Naive B cell (primary cell): ENCODE measurements around the gene GFY. TPM values are rescaled to one million over a fixed set of nuclear protein-coding genes. Genes with fewer than 3 reads are reported as not detected.
A peak's percentile ranks its signal among the peaks of the same experiment; 100 is the strongest.

ENCODE experiments used
- ATAC-seq, 2 donors: fragments of 150-1000 bp; cut with Tn5 transposase; 2 replicates each; pipeline ENCODE4 v1.10.0; 2021; ENCODE audit warnings: low read depth in 2 of 2, mild to moderate bottlenecking in 2 of 2, moderate library complexity in 2 of 2
- DNase-seq: peaks from one replicate; pipeline ENCODE4 v3.0.0; 2022
- H3K27ac Mint-ChIP-seq, 6 donors: one replicate each; pipeline ENCODE4 v1.8.0; 2020 to 2022; ENCODE audit warnings: mild to moderate bottlenecking in 6 of 6, mixed read lengths in 6 of 6, moderate library complexity in 5 of 6, inconsistent platforms in 2 of 6
- H3K27me3 Mint-ChIP-seq, 3 donors: one replicate each; pipeline ENCODE4 v1.8.0; 2021 to 2022; ENCODE audit warnings: mixed read lengths in 3 of 3, mild to moderate bottlenecking in 1 of 3
- H3K36me3 Mint-ChIP-seq, 2 donors: one replicate each; pipeline ENCODE4 v1.8.0; 2020 to 2022; ENCODE audit warnings: mixed read lengths in 2 of 2, inconsistent platforms in 1 of 2, mild to moderate bottlenecking in 1 of 2
- H3K4me1 Mint-ChIP-seq, 3 donors: one replicate each; pipeline ENCODE4 v1.8.0; 2020 to 2022; ENCODE audit warnings: mixed read lengths in 3 of 3, inconsistent platforms in 1 of 3, mild to moderate bottlenecking in 1 of 3, moderate library complexity in 1 of 3
- H3K4me3 Mint-ChIP-seq, 8 donors: one replicate each; pipeline ENCODE4 v1.8.0; 2020 to 2022; ENCODE audit warnings: mild to moderate bottlenecking in 8 of 8, mixed read lengths in 8 of 8, moderate library complexity in 8 of 8, inconsistent platforms in 2 of 8
- H3K9me3 Mint-ChIP-seq, 7 donors: one replicate each; pipeline ENCODE4 v1.8.0; 2020 to 2022; ENCODE audit warnings: mixed read lengths in 7 of 7, mild to moderate bottlenecking in 5 of 7, inconsistent platforms in 2 of 7, moderate library complexity in 1 of 7
- polyA plus RNA-seq, 6 donors: library from polyadenylated mRNA; unstranded; fragments of 300-500 nt; fragmentation: Illumina TruSeq; gene quantifications; one replicate each; pipeline ENCODE4 v1.2.3, GENCODE V29; 2021; ENCODE audit warnings: low read depth in 6 of 6

Gene GFY
- polyA plus RNA-seq, 6 donors from 2014 or later = not detected

DNA sequence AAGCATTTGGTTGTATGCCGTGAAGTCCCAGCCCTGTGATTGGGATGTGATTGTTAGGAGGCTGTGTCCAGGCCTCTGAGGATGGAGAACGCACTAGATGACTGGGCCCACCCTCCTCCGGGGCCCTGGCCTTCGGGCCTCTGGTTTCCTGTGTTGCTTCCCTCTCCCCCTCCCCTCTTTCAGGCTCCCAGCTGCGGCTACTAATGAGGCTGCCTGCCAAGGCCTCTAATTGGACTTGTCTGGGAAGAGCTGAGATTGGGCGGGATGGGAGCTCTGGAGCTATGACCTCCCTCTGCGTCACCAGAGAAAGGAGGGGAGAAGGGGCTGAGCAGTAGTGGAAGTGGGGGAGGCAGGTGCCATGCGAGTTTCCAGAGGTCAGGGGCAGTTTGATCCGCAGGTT is 11.8 kb upstream of the GFY start:
- H3K4me3 Mint-ChIP-seq = no peak overlapping the region
- H3K27ac Mint-ChIP-seq = peak overlapping the region in 3 of 6 donors; percentile 35 to 89 (median 87)
- ATAC-seq (no peak), DNase-seq (no peak)
- H3K9me3 Mint-ChIP-seq = peaks cover 0 to 1% (median 0%) of the 10 kb centered on the region in 7 donors
- H3K27me3 Mint-ChIP-seq = peaks cover 9 to 23% (median 19%) of the 10 kb centered on the region in 3 donors
- H3K4me1 Mint-ChIP-seq = peaks cover 42 to 60% (median 51%) of the 10 kb centered on the region in 3 donors
- H3K36me3 Mint-ChIP-seq = no peaks in the 10 kb centered on the region

GRCh38 chr19:49414256-49414655 is 10.9 kb upstream of the GFY start:
- H3K4me3 Mint-ChIP-seq = no peak overlapping the region
- no peaks in the 10 kb centered on the region for H3K36me3 Mint-ChIP-seq

DNA sequence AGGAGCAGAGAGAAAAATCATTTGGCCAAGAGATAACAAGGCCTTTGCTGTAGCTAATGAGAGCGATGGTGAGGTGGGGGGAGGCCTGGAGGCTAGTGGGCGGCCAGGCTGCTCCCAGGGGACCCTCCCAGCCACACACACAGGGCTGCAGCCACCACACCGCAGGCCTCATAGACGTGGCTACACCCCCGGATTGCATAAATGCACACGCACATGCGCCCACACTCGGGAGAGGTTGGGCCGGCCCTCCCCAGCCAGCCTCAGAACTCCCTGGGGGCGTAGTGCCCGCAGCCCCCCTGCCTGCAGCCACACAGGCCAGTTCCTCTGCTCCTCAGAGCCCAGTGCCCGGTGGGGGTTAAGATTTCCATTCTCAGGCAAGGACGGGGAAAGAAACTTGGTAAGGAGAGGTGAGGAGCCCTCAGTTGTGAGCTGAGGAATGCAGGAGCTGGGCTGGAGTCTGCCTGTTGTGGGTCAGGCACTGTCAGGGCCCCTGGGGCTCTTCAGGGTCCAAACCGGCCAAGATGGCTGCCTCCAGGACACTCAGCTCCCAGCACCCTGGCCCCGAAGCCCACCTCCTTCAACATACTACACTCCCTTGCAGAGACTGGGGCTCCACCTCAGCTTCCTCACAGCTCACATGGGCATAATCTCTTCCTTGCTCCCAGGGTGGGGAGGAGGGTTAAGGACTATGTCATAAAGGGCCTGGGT is 9.9 kb upstream of the GFY start:
- ATAC-seq (peak; percentile 35 to 63), DNase-seq (no peak)
- H3K36me3 Mint-ChIP-seq = peaks cover 0 to 9% of the 10 kb centered on the region in 2 donors
- H3K4me1 Mint-ChIP-seq = peaks cover 32 to 51% (median 41%) of the 10 kb centered on the region in 3 donors
- H3K27me3 Mint-ChIP-seq = peaks cover 25 to 42% (median 38%) of the 10 kb centered on the region in 3 donors
- H3K4me3 Mint-ChIP-seq = peak overlapping the region in 1 of 8 donors; percentile 50
- peaks cover 0 to 2% (median 0%) of the 10 kb centered on the region in 7 donors for H3K9me3 Mint-ChIP-seq
- no peak overlapping the region for H3K27ac Mint-ChIP-seq

More at GRCh38 chr19:49414256-49414655, 10.9 kb upstream of the GFY start:
- Mint-ChIP-seq H3K4me1 (peaks cover 33 to 52% (median 47%) of the 10 kb centered on the region in 3 donors), H3K27me3 (peaks cover 15 to 32% (median 28%) of the 10 kb centered on the region in 3 donors), H3K27ac (no peak overlapping the region), H3K9me3 (peaks cover 0 to under 1% (median 0%) of the 10 kb centered on the region in 7 donors)
- no peak for DNase-seq
- ATAC-seq = no peak

DNA sequence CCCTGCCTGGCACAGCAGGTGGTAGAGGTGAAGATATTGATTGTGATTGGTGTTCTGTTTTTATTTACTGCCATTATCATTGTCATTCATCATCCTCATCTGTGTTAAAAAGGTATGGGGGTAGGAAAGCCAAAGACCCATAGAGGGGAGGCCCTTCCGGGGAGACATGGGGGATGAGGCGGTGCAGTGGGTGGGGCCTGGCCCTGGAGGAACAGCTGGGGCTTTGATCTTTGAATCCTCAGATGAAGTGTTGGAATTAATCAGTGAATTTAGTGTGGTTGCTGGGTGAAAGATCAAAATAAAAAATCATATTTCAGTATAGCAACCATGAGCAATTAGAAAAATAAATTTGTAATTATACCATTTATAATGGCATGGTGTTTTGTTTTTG is 9.4 kb upstream of the GFY start:
- Mint-ChIP-seq H3K9me3 (peaks cover 0 to 2% (median 0%) of the 10 kb centered on the region in 7 donors), H3K4me3 (peak overlapping the region in 1 of 8 donors; percentile 53)
- ATAC-seq = no peak

DNA sequence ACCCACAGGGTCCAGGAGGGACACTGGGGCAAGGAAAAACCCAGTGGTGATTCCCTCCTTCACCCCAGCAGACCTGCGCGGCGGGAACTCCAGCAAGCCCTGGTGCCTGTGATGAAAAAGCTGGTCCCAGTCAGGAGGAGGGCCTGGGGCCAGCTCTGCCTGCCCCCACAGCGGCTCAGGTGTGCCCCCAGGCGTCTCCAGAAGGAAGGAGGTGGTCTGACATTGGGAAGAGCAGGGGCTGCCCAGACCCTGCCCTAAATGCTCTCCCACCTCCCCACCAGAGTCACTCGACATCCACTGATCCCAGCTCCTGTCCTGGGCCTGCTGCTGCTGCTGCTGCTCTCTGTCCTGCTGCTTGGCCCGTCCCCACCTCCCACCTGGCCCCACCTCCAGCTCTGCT is 8.1 kb upstream of the GFY start:
- Mint-ChIP-seq H3K4me1 (peaks cover 36 to 51% (median 42%) of the 10 kb centered on the region in 3 donors), H3K4me3 (peak overlapping the region in 1 of 8 donors; percentile 35), H3K27me3 (peaks cover 39 to 60% (median 57%) of the 10 kb centered on the region in 3 donors), H3K27ac (no peak overlapping the region), H3K9me3 (peaks cover 0 to 2% (median 0%) of the 10 kb centered on the region in 7 donors), H3K36me3 (peaks cover 0 to 19% of the 10 kb centered on the region in 2 donors)
- ATAC-seq (no peak), DNase-seq (no peak)

More for the DNA sequence above, 9.4 kb upstream of the GFY start:
- peaks cover 35 to 52% (median 43%) of the 10 kb centered on the region in 3 donors for H3K4me1 Mint-ChIP-seq
- H3K36me3 Mint-ChIP-seq = peaks cover 0 to 11% of the 10 kb centered on the region in 2 donors
- H3K27me3 Mint-ChIP-seq = peaks cover 29 to 48% (median 44%) of the 10 kb centered on the region in 3 donors
- H3K27ac Mint-ChIP-seq = no peak overlapping the region
- no peak for DNase-seq

DNA sequence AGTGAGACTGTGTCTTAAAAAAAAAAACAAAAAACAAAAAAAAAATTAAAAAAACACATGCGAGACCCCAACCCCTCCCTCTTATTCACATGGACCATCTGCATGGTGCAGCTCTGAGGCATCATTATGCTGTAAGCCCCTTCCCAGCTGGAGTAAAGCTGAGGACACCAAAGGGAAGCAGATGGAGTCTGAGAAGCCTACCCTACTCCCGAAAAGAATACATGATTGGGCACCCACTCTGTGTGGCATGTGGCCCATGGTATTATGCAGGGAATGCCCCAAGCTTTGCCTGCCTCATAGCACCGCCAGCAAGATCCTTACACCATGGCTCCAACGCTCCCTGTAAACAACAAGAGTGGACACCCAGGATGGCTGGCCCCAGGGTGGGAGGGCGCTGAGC is 6.7 kb upstream of the GFY start:
- Mint-ChIP-seq H3K4me3 (no peak overlapping the region), H3K4me1 (peaks cover 39 to 51% (median 49%) of the 10 kb centered on the region in 3 donors), H3K27me3 (peaks cover 45 to 75% (median 71%) of the 10 kb centered on the region in 3 donors), H3K9me3 (peaks cover 0 to 5% (median 0%) of the 10 kb centered on the region in 7 donors), H3K27ac (no peak overlapping the region), H3K36me3 (peaks cover 0 to 19% of the 10 kb centered on the region in 2 donors)
- no peak for DNase-seq
- ATAC-seq = no peak

DNA sequence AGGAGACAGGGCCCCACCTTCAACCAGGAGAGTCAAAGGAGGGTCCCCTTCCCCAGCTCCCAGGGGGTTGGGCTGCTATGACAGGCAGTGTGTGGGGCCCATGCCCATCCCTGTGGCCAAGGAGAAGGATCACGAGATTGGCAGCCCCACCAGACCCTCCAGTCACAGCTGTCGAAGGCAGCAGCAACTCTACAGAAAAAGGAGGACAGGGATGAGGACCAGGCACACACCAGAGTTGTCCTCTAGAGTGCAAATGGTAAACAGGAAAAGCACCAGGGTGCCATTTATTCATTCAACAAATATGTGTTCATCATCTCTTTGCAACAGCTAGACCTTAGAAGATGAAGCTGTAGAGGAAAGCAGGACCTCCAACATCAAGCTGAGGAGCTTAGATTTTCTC is 6.0 kb upstream of the GFY start:
- DNase-seq (no peak), ATAC-seq (no peak)
- Mint-ChIP-seq H3K4me1 (peaks cover 44 to 54% (median 54%) of the 10 kb centered on the region in 3 donors), H3K36me3 (peaks cover 0 to 19% of the 10 kb centered on the region in 2 donors), H3K27ac (peak overlapping the region in 2 of 6 donors; percentile 13 to 89), H3K4me3 (no peak overlapping the region), H3K9me3 (peaks cover 0 to 5% (median 0%) of the 10 kb centered on the region in 7 donors), H3K27me3 (peaks cover 51 to 81% (median 77%) of the 10 kb centered on the region in 3 donors)

- Mint-ChIP-seq H3K4me1 (peaks cover 40 to 57% (median 52%) of the 10 kb centered on the region in 3 donors), H3K4me3 (peak overlapping the region in 5 of 8 donors; percentile 37 to 77 (median 53)), H3K36me3 (peaks cover 0 to 19% of the 10 kb centered on the region in 2 donors), H3K9me3 (peaks cover 0 to 5% (median 0%) of the 10 kb centered on the region in 7 donors), H3K27ac (peak overlapping the region in 3 of 6 donors; percentile 56 to 80 (median 64)), H3K27me3 (peaks cover 58 to 92% (median 87%) of the 10 kb centered on the region in 3 donors)
- DNase-seq (no peak), ATAC-seq (no peak)
These were observed 5.0 kb upstream of the GFY start for GRCh38 chr19:49420227-49420626.

- peaks cover 0 to 5% (median 0%) of the 10 kb centered on the region in 7 donors for H3K9me3 Mint-ChIP-seq
- DNase-seq = no peak
- peaks cover 0 to 19% of the 10 kb centered on the region in 2 donors for H3K36me3 Mint-ChIP-seq
- peak overlapping the region; percentile 0 to 81 (median 72) for H3K4me3 Mint-ChIP-seq
- peak; percentile 55 for ATAC-seq
- peaks cover 64 to 96% (median 92%) of the 10 kb centered on the region in 3 donors for H3K27me3 Mint-ChIP-seq
- peaks cover 48 to 67% (median 56%) of the 10 kb centered on the region in 3 donors for H3K4me1 Mint-ChIP-seq
- H3K27ac Mint-ChIP-seq = peak overlapping the region in 1 of 6 donors; percentile 86
These were observed 3.9 kb upstream of the GFY start for GRCh38 chr19:49421039-49421877.

GRCh38 chr19:49421878-49422202 is 3.3 kb upstream of the GFY start:
- no peak for ATAC-seq
- peaks cover 0 to 7% (median 0%) of the 10 kb centered on the region in 7 donors for H3K9me3 Mint-ChIP-seq
- DNase-seq = no peak
- no peak overlapping the region for H3K27ac Mint-ChIP-seq
- peaks cover 54 to 73% (median 62%) of the 10 kb centered on the region in 3 donors for H3K4me1 Mint-ChIP-seq
- H3K36me3 Mint-ChIP-seq = peaks cover 0 to 25% of the 10 kb centered on the region in 2 donors
- H3K27me3 Mint-ChIP-seq = peaks cover 70 to 98% (median 98%) of the 10 kb centered on the region in 3 donors
- H3K4me3 Mint-ChIP-seq = peak overlapping the region in 7 of 8 donors; percentile 0 to 78 (median 69)

GRCh38 chr19:49422407-49423070 is 2.6 kb upstream of the GFY start:
- Mint-ChIP-seq H3K36me3 (peaks cover 0 to 31% of the 10 kb centered on the region in 2 donors), H3K9me3 (peaks cover 0 to 8% (median 0%) of the 10 kb centered on the region in 7 donors), H3K4me3 (peak overlapping the region; percentile 51 to 91 (median 86)), H3K27ac (peak overlapping the region in 2 of 6 donors; percentile 22 to 31), H3K27me3 (peaks cover 73 to 100% (median 99%) of the 10 kb centered on the region in 3 donors), H3K4me1 (peaks cover 56 to 77% (median 65%) of the 10 kb centered on the region in 3 donors)
- ATAC-seq = peak; percentile 24 to 40
- no peak for DNase-seq

- ATAC-seq = peak; percentile 27 to 35
These were observed 1.9 kb upstream of the GFY start, which contains the start of gene PTH2 for GRCh38 chr19:49423071-49423984. TSS of gene PTH2 (minus strand) at chr19:49423441. CDS start at chr19:49423339, 102 bp downstream.

More at GRCh38 chr19:49423071-49423984, 1.9 kb upstream of the GFY start, which contains the start of gene PTH2:
- Mint-ChIP-seq H3K27me3 (peaks cover 77 to 100% (median 99%) of the 10 kb centered on the region in 3 donors), H3K27ac (peak within 1 kb of the TSS in 4 of 6 donors; percentile 22 to 81 (median 53)), H3K9me3 (peaks cover 0 to 8% (median 0%) of the 10 kb centered on the region in 7 donors), H3K4me1 (peaks cover 61 to 77% (median 65%) of the 10 kb centered on the region in 3 donors), H3K36me3 (peaks cover 0 to 31% of the 10 kb centered on the region in 2 donors), H3K4me3 (peak within 1 kb of the TSS; percentile 51 to 91 (median 86))
- DNase-seq = no peak
